Trophoblast cell (in vitro differentiated cells and primary cell): ENCODE results near the gene MRM3.

Experiments used
- DNase-seq, 2 donors: peaks; one replicate each; pipeline ENCODE4 v3.0.0-alpha.2; 2016
- H2AFZ ChIP-seq: 2 replicates; pipeline ENCODE4 v1.6.1; 2013; ENCODE audit warnings: low read length, moderate library complexity, mild to moderate bottlenecking; ENCODE audit not compliant: insufficient read depth, poor library complexity
- H2AK5ac ChIP-seq: 2 replicates; pipeline ENCODE4 v1.6.1; 2013; ENCODE audit warnings: mild to moderate bottlenecking, low read length
- H2BK120ac ChIP-seq: 2 replicates; pipeline ENCODE4 v1.6.1; 2013; ENCODE audit warnings: low read length, mild to moderate bottlenecking, moderate library complexity; ENCODE audit not compliant: insufficient read depth, poor library complexity
- H2BK12ac ChIP-seq: 2 replicates; pipeline ENCODE4 v1.6.1; 2013; ENCODE audit warnings: mild to moderate bottlenecking, low read length, moderate library complexity
- H2BK5ac ChIP-seq: 2 replicates; pipeline ENCODE4 v1.6.1; 2013; ENCODE audit warnings: low read length, low read depth, moderate library complexity, mild to moderate bottlenecking; ENCODE audit not compliant: poor library complexity
- H3K14ac ChIP-seq: 2 replicates; pipeline ENCODE4 v1.6.1; 2013; ENCODE audit warnings: mild to moderate bottlenecking, low read length
- H3K18ac ChIP-seq: 2 replicates; pipeline ENCODE4 v1.6.1; 2013; ENCODE audit warnings: mild to moderate bottlenecking, low read length
- H3K23ac ChIP-seq: 2 replicates; pipeline ENCODE4 v1.6.1; 2013; ENCODE audit warnings: low read length
- H3K27ac ChIP-seq: 2 replicates; pipeline ENCODE4 v1.5.1; 2013; ENCODE audit warnings: low read depth, mild to moderate bottlenecking, inconsistent platforms, low read length, moderate library complexity
- H3K27me3 ChIP-seq: 2 replicates; pipeline ENCODE4 v1.6.1; 2013; ENCODE audit warnings: inconsistent platforms, mild to moderate bottlenecking, low read length, moderate library complexity; ENCODE audit not compliant: insufficient read depth
- H3K36me3 ChIP-seq, 2 experiments: 1 replicate in 1 of 2; 2 replicates in 1 of 2; pipeline ENCODE4 v1.6.1; 2013; ENCODE audit warnings: low read length in 2 of 2, mild to moderate bottlenecking in 2 of 2, moderate library complexity in 1 of 2; ENCODE audit not compliant: insufficient read depth in 2 of 2, control insufficient read depth in 1 of 2
- H3K4ac ChIP-seq: 2 replicates; pipeline ENCODE4 v1.6.1; 2013; ENCODE audit warnings: low read depth, mild to moderate bottlenecking, low read length, moderate library complexity
- H3K4me1 ChIP-seq, 2 experiments: 1 replicate in 1 of 2; 2 replicates in 1 of 2; pipeline ENCODE4 v1.6.1; 2013; ENCODE audit warnings: low read length in 2 of 2, mild to moderate bottlenecking in 2 of 2, moderate library complexity in 1 of 2; ENCODE audit not compliant: insufficient read depth in 2 of 2, control insufficient read depth in 1 of 2
- H3K4me2 ChIP-seq: 2 replicates; pipeline ENCODE4 v1.6.1; 2013; ENCODE audit warnings: inconsistent platforms, mild to moderate bottlenecking, low read length, moderate library complexity
- H3K4me3 ChIP-seq: 2 replicates; pipeline ENCODE4 v1.5.1; 2013; ENCODE audit warnings: mild to moderate bottlenecking, low read depth, low read length, inconsistent platforms
- H3K79me1 ChIP-seq: one replicate; pipeline ENCODE4 v1.6.1; 2013; ENCODE audit warnings: low read length
- H3K79me2 ChIP-seq: 2 replicates; pipeline ENCODE4 v1.6.1; 2013; ENCODE audit warnings: low read length, mild to moderate bottlenecking; ENCODE audit not compliant: control insufficient read depth, insufficient read depth, poor library complexity
- H3K9ac ChIP-seq: 2 replicates; pipeline ENCODE4 v1.6.1; 2013; ENCODE audit warnings: mild to moderate bottlenecking, low read length
- H3K9me3 ChIP-seq: 2 replicates; pipeline ENCODE4 v1.6.1; 2013; ENCODE audit warnings: low read depth, mild to moderate bottlenecking, control low read depth, inconsistent platforms, low read length; ENCODE audit not compliant: insufficient read depth
- H4K12ac ChIP-seq: 2 replicates; pipeline ENCODE4 v1.6.1; 2013; ENCODE audit warnings: low read depth, mild to moderate bottlenecking, low read length, moderate library complexity
- H4K8ac ChIP-seq: 2 replicates; pipeline ENCODE4 v1.6.1; 2013; ENCODE audit warnings: low read depth, mild to moderate bottlenecking, low read length, moderate library complexity
- H4K91ac ChIP-seq: one replicate; pipeline ENCODE4 v1.6.1; 2013; ENCODE audit warnings: low read depth, mild to moderate bottlenecking, low read length, moderate library complexity
- WGBS: extraction: QIAGEN DNeasy Blood & Tissue Kit; methylation state at CpG from one replicate; pipeline ENCODE4 v1.1.7; 2013; ENCODE audit warnings: missing lambda C conversion rate; ENCODE audit not compliant: insufficient read length, insufficient coverage; ENCODE audit errors: extremely low coverage; 5-methylcytosine and 5-hydroxymethylcytosine counted together

The MRM3 gene

DNA sequence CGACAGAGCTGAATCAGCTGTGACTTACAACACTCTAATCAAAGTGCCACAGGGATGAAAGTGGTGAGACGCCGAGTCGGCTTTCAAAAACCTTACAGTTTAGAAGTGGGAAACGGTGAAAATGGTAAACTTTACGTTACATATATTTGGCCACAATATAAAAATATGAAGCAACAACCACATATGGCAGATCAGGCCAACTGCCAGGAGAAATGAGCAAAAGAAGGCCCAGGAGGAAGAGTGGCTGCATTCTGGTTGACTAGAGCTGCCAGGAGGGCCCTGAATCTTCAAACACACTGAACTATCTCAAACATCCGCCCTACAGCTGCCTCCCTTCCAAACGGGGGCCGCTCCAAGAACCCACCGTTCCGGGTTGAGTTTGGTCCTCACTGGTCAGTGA is 56.3 kb downstream of the MRM3 start:
- H3K4me3 ChIP-seq, result no peak overlapping the region
- H2AK5ac ChIP-seq, result no peak overlapping the region
- no peak overlapping the region for H3K18ac ChIP-seq
- H2BK12ac ChIP-seq, result no peak overlapping the region
- H3K27me3 ChIP-seq, result no peaks in the 10 kb centered on the region
- H3K79me2 ChIP-seq, result peaks cover 5% of the 10 kb centered on the region
- no peak overlapping the region for H3K9ac ChIP-seq
- no peak overlapping the region for H2AFZ ChIP-seq
- peaks cover 4% of the 10 kb centered on the region for H3K9me3 ChIP-seq
- no peak overlapping the region for H2BK5ac ChIP-seq
- H3K4ac ChIP-seq, result no peak overlapping the region
- DNase-seq, result no peak
- H3K23ac ChIP-seq, result no peak overlapping the region
- peaks cover 5 to 10% of the 10 kb centered on the region in 2 experiments for H3K36me3 ChIP-seq
- no peak overlapping the region for H3K4me2 ChIP-seq
- no peak overlapping the region for H4K91ac ChIP-seq
- H3K27ac ChIP-seq, result no peak overlapping the region
- H3K79me1 ChIP-seq, result peaks cover 6% of the 10 kb centered on the region
- H4K12ac ChIP-seq, result no peak overlapping the region
- WGBS, result no CpG with 5 or more reads among the region's 11 CpGs
- no peak overlapping the region for H3K14ac ChIP-seq
- no peak overlapping the region for H2BK120ac ChIP-seq
- H4K8ac ChIP-seq, result no peak overlapping the region
- H3K4me1 ChIP-seq, result peaks cover 2 to 12% of the 10 kb centered on the region in 2 experiments

DNA sequence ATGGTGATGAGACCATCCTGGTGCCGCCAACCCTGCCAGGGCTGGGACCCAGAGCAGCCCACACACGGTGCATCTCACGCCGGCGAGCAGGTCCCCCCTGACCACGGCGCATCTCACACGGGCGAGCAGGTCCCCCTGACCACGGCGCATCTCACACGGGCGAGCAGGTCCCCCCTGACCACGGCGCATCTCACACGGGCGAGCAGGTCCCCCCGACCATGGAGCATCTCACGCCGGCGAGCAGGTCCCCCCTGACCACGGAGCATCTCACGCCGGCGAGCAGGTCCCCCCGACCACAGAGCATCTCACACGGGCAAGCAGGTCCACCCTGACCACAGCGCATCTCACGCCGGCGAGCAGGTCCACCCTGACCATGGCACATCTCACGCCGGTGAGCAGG is 59.2 kb downstream of the MRM3 start:
- H3K23ac ChIP-seq, result no peak overlapping the region
- WGBS, result no CpG with 5 or more reads among the region's 33 CpGs

More for the DNA sequence above, 59.2 kb downstream of the MRM3 start:
- Histone ChIP-seq H3K9me3 (peaks cover 6% of the 10 kb centered on the region), H2AK5ac (no peak overlapping the region), H3K9ac (no peak overlapping the region), H3K18ac (no peak overlapping the region), H2BK5ac (no peak overlapping the region), H4K8ac (no peak overlapping the region), H3K4me1 (peaks cover 0 to 2% of the 10 kb centered on the region in 2 experiments), H2BK120ac (no peak overlapping the region), H3K79me2 (peaks cover 2% of the 10 kb centered on the region), H4K91ac (no peak overlapping the region), H2BK12ac (no peak overlapping the region), H3K36me3 (peaks cover 5 to 10% of the 10 kb centered on the region in 2 experiments), H2AFZ (no peak overlapping the region), H3K79me1 (peaks cover under 1% of the 10 kb centered on the region), H3K4me3 (no peak overlapping the region), H3K4ac (peak overlapping the region; percentile 8), H4K12ac (no peak overlapping the region), H3K14ac (no peak overlapping the region), H3K4me2 (no peak overlapping the region), H3K27me3 (no peaks in the 10 kb centered on the region), H3K27ac (no peak overlapping the region)
- no peak for DNase-seq
